Activated CD4-positive, alpha-beta T cell treated with anti-CD3 and anti-CD28 coated beads, Interleukin-2, amount 50 U/mL, for 1 hour (primary cell): ENCODE measurements around the gene RHBDD2.
A peak's percentile ranks its signal among the peaks of the same experiment; 100 is the strongest.
"Not testable (repeated sequence)": the region's sequence is repeated elsewhere in the genome, so short reads cannot be mapped to it uniquely, and the experiment has no call there.

Experiments used
- DNase-seq: peaks from one replicate; pipeline ENCODE4 v3.0.0-alpha.2; 2020

The RHBDD2 gene

GRCh38 chr7:75889826-75890225, 11.0 kb downstream of the RHBDD2 start:
- no peak for DNase-seq

GRCh38 chr7:75891237-75891636, 12.4 kb downstream of the RHBDD2 start:
- DNase-seq, result not testable (repeated sequence)

- no peak for DNase-seq
Measured at GRCh38 chr7:75891815-75892411, 13.1 kb downstream of the RHBDD2 start.

GRCh38 chr7:75892634-75893272, 13.9 kb downstream of the RHBDD2 start:
- DNase-seq, result no peak

GRCh38 chr7:75896803-75897327, 18.0 kb downstream of the RHBDD2 start:
- no peak for DNase-seq

GRCh38 chr7:75900617-75901315, 21.9 kb downstream of the RHBDD2 start:
- DNase-seq, result no peak

- DNase-seq, result no peak
Measured at GRCh38 chr7:75905785-75906604, 27.2 kb downstream of the RHBDD2 start.

- DNase-seq, result no peak
Measured at GRCh38 chr7:75906991-75907667, 28.3 kb downstream of the RHBDD2 start.

- not testable (repeated sequence) for DNase-seq
Measured at GRCh38 chr7:75907668-75908039, 28.8 kb downstream of the RHBDD2 start.

- no peak for DNase-seq
Measured at GRCh38 chr7:75909521-75910132, 30.8 kb downstream of the RHBDD2 start.

- DNase-seq, result not testable (repeated sequence)
Measured at GRCh38 chr7:75911186-75911585, 32.4 kb downstream of the RHBDD2 start.

- no peak for DNase-seq
Measured at GRCh38 chr7:75913437-75913836, 34.6 kb downstream of the RHBDD2 start.

GRCh38 chr7:75914169-75914654, 35.4 kb downstream of the RHBDD2 start:
- no peak for DNase-seq

- DNase-seq, result peak; percentile 97
Measured at GRCh38 chr7:75914655-75915415, 36.0 kb downstream of the RHBDD2 start, which contains the start of gene POR. TSS of gene POR (plus strand) at chr7:75915155. CDS start at chr7:75954002, 38,847 bp downstream.

- DNase-seq, result peak; percentile 14
Measured at GRCh38 chr7:75915416-75916156, 36.8 kb downstream of the RHBDD2 start.

GRCh38 chr7:75916259-75916658, 37.4 kb downstream of the RHBDD2 start:
- no peak for DNase-seq

- no peak for DNase-seq
Measured at GRCh38 chr7:75916685-75917634, 38.1 kb downstream of the RHBDD2 start.

GRCh38 chr7:75920431-75921161, 41.8 kb downstream of the RHBDD2 start:
- peak; percentile 23 for DNase-seq
